HEK293T (cell line): ENCODE results near the gene CAPN13.

ENCODE experiments used
- ARNT ChIP-seq: fragments of 450-650 bp; IDR thresholded peaks from 2 replicates; pipeline ENCODE4 v1.6.1; 2017; ENCODE audit warnings: mild to moderate bottlenecking
- BHLHE40 ChIP-seq: fragments of 450-650 bp; IDR thresholded peaks from 2 replicates; pipeline ENCODE4 v1.6.1; 2016; ENCODE audit warnings: mild to moderate bottlenecking, moderate library complexity, borderline replicate concordance
- ELF4 ChIP-seq: fragments of 450-650 bp; IDR thresholded peaks from 2 replicates; pipeline ENCODE4 v1.6.1; 2017; ENCODE audit warnings: antibody characterized with exemption
- FOXA1 ChIP-seq: fragments of 450-650 bp; IDR thresholded peaks from 2 replicates; pipeline ENCODE4 v1.6.1; 2016; ENCODE audit warnings: mild to moderate bottlenecking
- FOXK2 ChIP-seq: fragments of 450-650 bp; IDR thresholded peaks from 2 replicates; pipeline ENCODE4 v1.6.1; 2016; ENCODE audit warnings: mild to moderate bottlenecking
- FOXM1 ChIP-seq: fragments of 450-650 bp; IDR thresholded peaks from 2 replicates; pipeline ENCODE4 v1.6.1; 2017; ENCODE audit warnings: mild to moderate bottlenecking, borderline replicate concordance
- HDGF ChIP-seq: fragments of 450-650 bp; IDR thresholded peaks from 2 replicates; pipeline ENCODE4 v1.6.1; 2017; ENCODE audit warnings: antibody characterized with exemption, borderline replicate concordance
- L3MBTL2 ChIP-seq: fragments of 450-650 bp; conservative IDR thresholded peaks from 2 replicates; pipeline ENCODE4 v1.6.1; 2016; ENCODE audit warnings: mild to moderate bottlenecking
- LEF1 ChIP-seq: fragments of 450-650 bp; IDR thresholded peaks from 2 replicates; pipeline ENCODE4 v1.6.1; 2017; ENCODE audit warnings: mild to moderate bottlenecking, borderline replicate concordance
- SP1 ChIP-seq: fragments of 450-650 bp; IDR thresholded peaks from 2 replicates; pipeline ENCODE4 v1.6.1; 2017
- SUZ12 ChIP-seq: fragments of 450-650 bp; IDR thresholded peaks from 2 replicates; pipeline ENCODE4 v1.6.1; 2016; ENCODE audit warnings: mild to moderate bottlenecking
- TARDBP ChIP-seq: fragments of 450-650 bp; IDR thresholded peaks from 2 replicates; pipeline ENCODE4 v1.6.1; 2016
- ZNF384 ChIP-seq: fragments of 450-650 bp; IDR thresholded peaks from 2 replicates; pipeline ENCODE4 v1.6.1; 2016
- TF ChIP-seq, protein P1 (sequence below): fragments of 450-650 bp; IDR thresholded peaks from 2 replicates; pipeline ENCODE4 v1.6.1; 2016

DNA sequence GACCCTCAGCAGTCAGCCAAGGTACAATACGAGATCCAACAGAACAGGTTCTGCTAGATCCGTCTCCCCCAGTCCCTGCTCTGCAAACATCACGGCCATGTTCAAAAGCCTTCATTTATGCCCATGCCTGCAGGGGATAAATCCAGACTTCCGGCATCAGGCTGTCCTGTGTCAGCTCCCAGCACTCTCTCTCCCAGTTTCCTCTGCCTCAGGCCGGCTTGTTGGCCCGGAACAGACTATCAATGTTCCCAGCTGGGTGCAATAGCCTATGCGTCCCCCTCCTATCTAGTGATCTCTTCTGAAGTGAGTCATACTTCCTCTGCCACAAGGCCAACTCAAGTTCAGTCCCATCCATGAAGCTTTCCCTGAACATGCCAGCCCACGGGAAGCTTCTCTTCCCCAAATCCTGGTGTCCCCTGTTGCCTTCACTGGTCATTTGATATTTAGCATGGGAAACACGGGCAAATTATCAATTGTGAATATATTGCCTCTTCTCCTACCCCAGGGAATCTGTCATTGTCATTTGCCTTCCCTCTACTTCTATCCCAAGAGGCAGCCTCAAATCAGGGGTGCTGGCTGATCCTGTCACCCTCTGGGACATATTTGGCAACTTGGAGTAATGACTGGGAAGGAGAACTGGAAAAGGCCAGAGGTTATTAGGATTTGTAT, 51.1 kb downstream of the CAPN13 start:
- TF ChIP-seq FOXK2 (no peak), HDGF (no peak), BHLHE40 (no peak), SUZ12 (no peak), SP1 (no peak), ARNT (no peak), LEF1 (no peak), L3MBTL2 (no peak), TARDBP (no peak), ELF4 (no peak), FOXM1 (no peak), FOXA1 (no peak), ZNF384 (no peak)
- TF ChIP-seq, protein P1, sequence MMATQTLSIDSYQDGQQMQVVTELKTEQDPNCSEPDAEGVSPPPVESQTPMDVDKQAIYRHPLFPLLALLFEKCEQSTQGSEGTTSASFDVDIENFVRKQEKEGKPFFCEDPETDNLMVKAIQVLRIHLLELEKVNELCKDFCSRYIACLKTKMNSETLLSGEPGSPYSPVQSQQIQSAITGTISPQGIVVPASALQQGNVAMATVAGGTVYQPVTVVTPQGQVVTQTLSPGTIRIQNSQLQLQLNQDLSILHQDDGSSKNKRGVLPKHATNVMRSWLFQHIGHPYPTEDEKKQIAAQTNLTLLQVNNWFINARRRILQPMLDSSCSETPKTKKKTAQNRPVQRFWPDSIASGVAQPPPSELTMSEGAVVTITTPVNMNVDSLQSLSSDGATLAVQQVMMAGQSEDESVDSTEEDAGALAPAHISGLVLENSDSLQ, result no peak
